Fibroblast of lung (primary cell): Measurements from ENCODE around the gene ALDH3A1. TPM values are rescaled to one million over a fixed set of nuclear protein-coding genes. Genes with fewer than 3 reads are reported as not detected.

Experiments used
- DNase-seq, 2 donors: peaks; one replicate each; pipeline versions ENCODE4 v3.0.0 to v3.0.0-alpha.2; 2010; ENCODE audit warnings: low read depth in 2 of 2
- H2AFZ ChIP-seq: 2 replicates; pipeline ENCODE4 v1.5.1; 2012; ENCODE audit warnings: low read length, control low read depth, inconsistent platforms
- H3K27ac ChIP-seq: 2 replicates; pipeline ENCODE4 v1.5.1; 2011; ENCODE audit warnings: low read length, control low read depth; ENCODE audit not compliant: insufficient read depth
- H3K27me3 ChIP-seq: 2 replicates; pipeline ENCODE4 v1.5.1; 2011; ENCODE audit warnings: mild to moderate bottlenecking, low read length; ENCODE audit not compliant: control insufficient read depth, insufficient read depth
- H3K36me3 ChIP-seq: 2 replicates; pipeline ENCODE4 v1.5.1; 2011; ENCODE audit warnings: low read length; ENCODE audit not compliant: control insufficient read depth, insufficient read depth
- H3K4me1 ChIP-seq: 2 replicates; pipeline ENCODE4 v1.5.1; 2011; ENCODE audit warnings: low read length; ENCODE audit not compliant: control insufficient read depth, insufficient read depth; ENCODE audit errors: extremely low read depth
- H3K4me2 ChIP-seq: 2 replicates; pipeline ENCODE4 v1.5.1; 2011; ENCODE audit warnings: low read length, control low read depth; ENCODE audit not compliant: insufficient read depth; ENCODE audit errors: extremely low read depth
- H3K4me3 ChIP-seq, 4 experiments: fragments of 200-600 bp in 1 of 4; sonication (generic) in 1 of 4; replicated peaks in 1 of 4; 2 replicates each; pipeline ENCODE4 v1.5.1; 2011 to 2016; ENCODE audit warnings: low read length in 4 of 4, low read depth in 3 of 4, mild to moderate bottlenecking in 3 of 4, control low read depth in 2 of 4, inconsistent platforms in 1 of 4, mixed read lengths in 1 of 4; ENCODE audit not compliant: insufficient read depth in 1 of 4; ENCODE audit errors: control extremely low read depth in 1 of 4
- H3K79me2 ChIP-seq: 2 replicates; pipeline ENCODE4 v1.5.1; 2012; ENCODE audit warnings: mild to moderate bottlenecking, low read length, inconsistent platforms; ENCODE audit not compliant: control insufficient read depth, insufficient read depth
- H3K9ac ChIP-seq: 2 replicates; pipeline ENCODE4 v1.5.1; 2011; ENCODE audit warnings: mild to moderate bottlenecking, low read length, control low read depth; ENCODE audit not compliant: insufficient read depth
- H3K9me3 ChIP-seq: 2 replicates; pipeline ENCODE4 v1.5.1; 2012; ENCODE audit warnings: low read depth, low read length; ENCODE audit not compliant: control insufficient read depth, insufficient read depth
- H4K20me1 ChIP-seq: 2 replicates; pipeline ENCODE4 v1.5.1; 2011; ENCODE audit warnings: low read length; ENCODE audit not compliant: control insufficient read depth, insufficient read depth; ENCODE audit errors: extremely low read depth
- CTCF ChIP-seq, 2 donors: IDR thresholded peaks in 1 of 2; conservative IDR thresholded peaks in 1 of 2; 1 replicate in 1 of 2; 2 replicates in 1 of 2; pipeline ENCODE4 v1.5.1; 2011 to 2012; ENCODE audit warnings: low read length in 2 of 2, control low read depth in 1 of 2, inconsistent platforms in 1 of 2, low read depth in 1 of 2, mild to moderate bottlenecking in 1 of 2
- EZH2 ChIP-seq: IDR thresholded peaks from 2 replicates; pipeline ENCODE4 v1.5.1; 2012; ENCODE audit warnings: low read length, control low read depth, mild to moderate bottlenecking; ENCODE audit errors: missing control alignments
- polyA plus RNA-seq, 2 donors: library from polyadenylated mRNA; depleted of rRNA in 1 of 2; stranded (reverse) in 1 of 2; unstranded in 1 of 2; fragments of >200 nt; gene quantifications; 2 replicates each; pipeline ENCODE4 v1.2.1, GENCODE V29; 2011 to 2012; ENCODE audit warnings: missing spikeins in 1 of 2
- total RNA-seq: library from RNA; depleted of rRNA; stranded (reverse); fragments of >200 nt; gene quantifications from 2 replicates; pipeline ENCODE4 v1.2.1, GENCODE V29; 2014

ALDH3A1 gene
- total and polyA plus RNA-seq, 2 donors (not counting 1 experiment from before 2014, with no cell fraction given): 0.17 to 1.0 TPM

- H3K27ac ChIP-seq: no peak overlapping the region
- H4K20me1 ChIP-seq: no peaks in the 10 kb centered on the region
- H2AFZ ChIP-seq: no peak overlapping the region
- TF ChIP-seq CTCF (conservative IDR thresholded peaks at IDR 0.05 in 1 of 2, IDR thresholded peaks at IDR 0.05 in 1 of 2; ENCODE audit: low read depth in 1 of 2, low read length in 2 of 2) (no peak), EZH2 (no peak)
- H3K9me3 ChIP-seq: no peaks in the 10 kb centered on the region
- DNase-seq: no peak
- no peak overlapping the region for H3K4me3 ChIP-seq
- H3K4me1 ChIP-seq: no peaks in the 10 kb centered on the region
- no peaks in the 10 kb centered on the region for H3K36me3 ChIP-seq
- no peak overlapping the region for H3K4me2 ChIP-seq
- H3K9ac ChIP-seq: no peak overlapping the region
- H3K79me2 ChIP-seq: no peaks in the 10 kb centered on the region
- H3K27me3 ChIP-seq: no peaks in the 10 kb centered on the region
Observed at GRCh38 chr17:19707728-19708221, 40.3 kb downstream of the ALDH3A1 start.

- Histone ChIP-seq H3K27ac (no peak overlapping the region), H3K36me3 (no peaks in the 10 kb centered on the region), H3K9ac (no peak overlapping the region), H3K4me1 (no peaks in the 10 kb centered on the region), H3K27me3 (no peaks in the 10 kb centered on the region), H2AFZ (no peak overlapping the region), H3K79me2 (no peaks in the 10 kb centered on the region), H3K4me2 (no peak overlapping the region), H4K20me1 (no peaks in the 10 kb centered on the region), H3K4me3 (no peak overlapping the region), H3K9me3 (no peaks in the 10 kb centered on the region)
- DNase-seq: no peak
- no peak for TF ChIP-seq EZH2
- no peak for TF ChIP-seq CTCF (conservative IDR thresholded peaks at IDR 0.05 in 1 of 2, IDR thresholded peaks at IDR 0.05 in 1 of 2; ENCODE audit: low read depth in 1 of 2, low read length in 2 of 2)
Observed at GRCh38 chr17:19706791-19707727, 41.0 kb downstream of the ALDH3A1 start.
